Osteocyte (in vitro differentiated cells): Measurements from ENCODE around the gene CYP26A1. TPM values are rescaled to one million over a fixed set of nuclear protein-coding genes. Genes with fewer than 3 reads are reported as not detected.
A peak's percentile ranks its signal among the peaks of the same experiment; 100 is the strongest.

Source experiments
- DNase-seq: peaks from one replicate; pipeline ENCODE4 v3.0.0; 2021; ENCODE audit warnings: mixed read lengths; ENCODE audit not compliant: unreplicated experiment; ENCODE audit errors: extremely low spot score
- H3K27ac Mint-ChIP-seq: one replicate; pipeline ENCODE4 v1.8.0; 2021; ENCODE audit warnings: mild to moderate bottlenecking, mixed read lengths; ENCODE audit not compliant: unreplicated experiment
- H3K27me3 Mint-ChIP-seq: one replicate; pipeline ENCODE4 v1.8.0; 2021; ENCODE audit warnings: mixed read lengths; ENCODE audit not compliant: unreplicated experiment
- H3K36me3 Mint-ChIP-seq: one replicate; pipeline ENCODE4 v1.8.0; 2021; ENCODE audit warnings: mixed read lengths; ENCODE audit not compliant: unreplicated experiment
- H3K4me1 Mint-ChIP-seq: one replicate; pipeline ENCODE4 v1.8.0; 2021; ENCODE audit warnings: mixed read lengths; ENCODE audit not compliant: unreplicated experiment
- H3K4me3 Mint-ChIP-seq: one replicate; pipeline ENCODE4 v1.8.0; 2021; ENCODE audit warnings: mild to moderate bottlenecking, moderate library complexity, mixed read lengths; ENCODE audit not compliant: unreplicated experiment
- H3K9me3 Mint-ChIP-seq: one replicate; pipeline ENCODE4 v1.8.0; 2021; ENCODE audit warnings: mixed read lengths; ENCODE audit not compliant: unreplicated experiment
- CTCF ChIP-seq: fragments of 200-600 bp; sonication (generic); IDR thresholded peaks from 2 replicates; pipeline ENCODE4 v1.5.0; 2021; ENCODE audit warnings: antibody characterized with exemption, mild to moderate bottlenecking, moderate library complexity
- total RNA-seq: library from RNA; stranded (reverse); gene quantifications from 2 replicates; pipeline ENCODE4 v1.2.1, GENCODE V29; 2021

CYP26A1 gene
- total RNA-seq, 1 donor from 2014 or later = not detected

- peaks cover 34% of the 10 kb centered on the region for H3K4me1 Mint-ChIP-seq
- H3K4me3 Mint-ChIP-seq = peak overlapping the region; percentile 39
- H3K27me3 Mint-ChIP-seq = peaks cover 84% of the 10 kb centered on the region
- no peaks in the 10 kb centered on the region for H3K36me3 Mint-ChIP-seq
- H3K27ac Mint-ChIP-seq = no peak overlapping the region
- no peak for DNase-seq
- H3K9me3 Mint-ChIP-seq = no peaks in the 10 kb centered on the region
- TF ChIP-seq CTCF = peak; percentile 27
Measured at GRCh38 chr10:93068411-93069244, 5.1 kb upstream of the CYP26A1 start.

GRCh38 chr10:93069245-93069561, 4.5 kb upstream of the CYP26A1 start:
- DNase-seq = no peak
- no peak for TF ChIP-seq CTCF
- H3K4me3 Mint-ChIP-seq = no peak overlapping the region
- peaks cover 35% of the 10 kb centered on the region for H3K4me1 Mint-ChIP-seq
- H3K9me3 Mint-ChIP-seq = no peaks in the 10 kb centered on the region
- H3K27me3 Mint-ChIP-seq = peaks cover 80% of the 10 kb centered on the region
- H3K27ac Mint-ChIP-seq = no peak overlapping the region
- no peaks in the 10 kb centered on the region for H3K36me3 Mint-ChIP-seq

GRCh38 chr10:93070378-93071176, 3.1 kb upstream of the CYP26A1 start:
- peaks cover 43% of the 10 kb centered on the region for H3K4me1 Mint-ChIP-seq
- H3K27me3 Mint-ChIP-seq = peaks cover 81% of the 10 kb centered on the region
- H3K36me3 Mint-ChIP-seq = no peaks in the 10 kb centered on the region
- H3K9me3 Mint-ChIP-seq = no peaks in the 10 kb centered on the region
- H3K27ac Mint-ChIP-seq = no peak overlapping the region
- peak overlapping the region; percentile 32 for H3K4me3 Mint-ChIP-seq
- no peak for TF ChIP-seq CTCF
- no peak for DNase-seq

GRCh38 chr10:93071177-93071472, 2.6 kb upstream of the CYP26A1 start:
- Mint-ChIP-seq H3K4me1 (peaks cover 41% of the 10 kb centered on the region), H3K4me3 (peak overlapping the region; percentile 32), H3K27ac (no peak overlapping the region), H3K9me3 (no peaks in the 10 kb centered on the region), H3K36me3 (no peaks in the 10 kb centered on the region), H3K27me3 (peaks cover 83% of the 10 kb centered on the region)
- no peak for DNase-seq
- no peak for TF ChIP-seq CTCF

- DNase-seq = no peak
- H3K4me1 Mint-ChIP-seq = peaks cover 43% of the 10 kb centered on the region
- peak overlapping the region; percentile 74 for H3K4me3 Mint-ChIP-seq
- no peak for TF ChIP-seq CTCF
- no peaks in the 10 kb centered on the region for H3K9me3 Mint-ChIP-seq
- H3K27me3 Mint-ChIP-seq = peaks cover 80% of the 10 kb centered on the region
- no peak overlapping the region for H3K27ac Mint-ChIP-seq
- H3K36me3 Mint-ChIP-seq = no peaks in the 10 kb centered on the region
Measured at GRCh38 chr10:93071674-93072224, 1.9 kb upstream of the CYP26A1 start.
